Hepatocyte (in vitro differentiated cells): ENCODE results near the gene SUMO3.

Experiments used
- CTCF ChIP-seq: fragments of 200-600 bp; sonication (generic); IDR thresholded peaks from 2 replicates; pipeline ENCODE4 v1.5.1; 2016; ENCODE audit warnings: antibody characterized with exemption, mild to moderate bottlenecking; ENCODE audit not compliant: poor library complexity
- EZH2phosphoT487 ChIP-seq: fragments of 200-600 bp; sonication (generic); IDR thresholded peaks from one replicate; pipeline ENCODE4 v1.6.1; 2018; ENCODE audit warnings: antibody characterized with exemption, mild to moderate bottlenecking, low read depth, moderate library complexity; ENCODE audit not compliant: unreplicated experiment, severe bottlenecking

GRCh38 chr21:44844256-44844655, 26.4 kb upstream of the SUMO3 start:
- TF ChIP-seq CTCF (no peak), EZH2phosphoT487 (no peak)
